ENCODE measurements around the gene TULP1.

DNA sequence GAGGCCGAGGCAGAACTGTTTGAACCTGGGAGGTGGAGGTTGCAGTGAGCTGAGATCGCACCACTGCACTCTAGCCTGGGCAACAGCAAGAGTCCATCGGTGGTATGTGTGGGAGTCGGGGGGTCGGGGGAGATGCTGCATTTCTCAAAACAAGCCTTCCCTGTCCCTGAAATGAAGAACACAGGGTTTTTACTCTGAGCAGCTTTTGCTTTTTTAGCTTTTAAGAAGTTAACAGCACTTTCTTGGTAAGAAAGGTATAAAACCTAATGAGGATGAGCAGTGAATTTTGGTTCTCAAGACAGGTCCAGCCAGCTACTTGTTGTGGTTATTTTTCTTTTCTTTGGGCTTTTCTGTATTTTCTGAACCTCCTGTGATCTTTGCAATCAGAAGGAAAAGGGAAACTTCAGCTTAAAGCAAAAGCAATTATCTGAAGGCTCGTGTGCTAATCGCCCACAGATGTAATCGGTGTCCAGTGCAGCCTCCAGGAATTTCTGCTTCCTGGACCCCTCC is 40.8 kb downstream of the TULP1 start:
- TF ChIP-seq CREB1 (IDR thresholded peaks at IDR 0.05; ENCODE audit: low read depth): no peak
- TF ChIP-seq EP300 (IDR thresholded peaks at IDR 0.05; ENCODE audit: borderline replicate concordance): no peak
- TF ChIP-seq, protein P1, sequence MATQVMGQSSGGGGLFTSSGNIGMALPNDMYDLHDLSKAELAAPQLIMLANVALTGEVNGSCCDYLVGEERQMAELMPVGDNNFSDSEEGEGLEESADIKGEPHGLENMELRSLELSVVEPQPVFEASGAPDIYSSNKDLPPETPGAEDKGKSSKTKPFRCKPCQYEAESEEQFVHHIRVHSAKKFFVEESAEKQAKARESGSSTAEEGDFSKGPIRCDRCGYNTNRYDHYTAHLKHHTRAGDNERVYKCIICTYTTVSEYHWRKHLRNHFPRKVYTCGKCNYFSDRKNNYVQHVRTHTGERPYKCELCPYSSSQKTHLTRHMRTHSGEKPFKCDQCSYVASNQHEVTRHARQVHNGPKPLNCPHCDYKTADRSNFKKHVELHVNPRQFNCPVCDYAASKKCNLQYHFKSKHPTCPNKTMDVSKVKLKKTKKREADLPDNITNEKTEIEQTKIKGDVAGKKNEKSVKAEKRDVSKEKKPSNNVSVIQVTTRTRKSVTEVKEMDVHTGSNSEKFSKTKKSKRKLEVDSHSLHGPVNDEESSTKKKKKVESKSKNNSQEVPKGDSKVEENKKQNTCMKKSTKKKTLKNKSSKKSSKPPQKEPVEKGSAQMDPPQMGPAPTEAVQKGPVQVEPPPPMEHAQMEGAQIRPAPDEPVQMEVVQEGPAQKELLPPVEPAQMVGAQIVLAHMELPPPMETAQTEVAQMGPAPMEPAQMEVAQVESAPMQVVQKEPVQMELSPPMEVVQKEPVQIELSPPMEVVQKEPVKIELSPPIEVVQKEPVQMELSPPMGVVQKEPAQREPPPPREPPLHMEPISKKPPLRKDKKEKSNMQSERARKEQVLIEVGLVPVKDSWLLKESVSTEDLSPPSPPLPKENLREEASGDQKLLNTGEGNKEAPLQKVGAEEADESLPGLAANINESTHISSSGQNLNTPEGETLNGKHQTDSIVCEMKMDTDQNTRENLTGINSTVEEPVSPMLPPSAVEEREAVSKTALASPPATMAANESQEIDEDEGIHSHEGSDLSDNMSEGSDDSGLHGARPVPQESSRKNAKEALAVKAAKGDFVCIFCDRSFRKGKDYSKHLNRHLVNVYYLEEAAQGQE (IDR thresholded peaks at IDR 0.05; ENCODE audit: low read depth): no peak
- TF ChIP-seq, protein P2, sequence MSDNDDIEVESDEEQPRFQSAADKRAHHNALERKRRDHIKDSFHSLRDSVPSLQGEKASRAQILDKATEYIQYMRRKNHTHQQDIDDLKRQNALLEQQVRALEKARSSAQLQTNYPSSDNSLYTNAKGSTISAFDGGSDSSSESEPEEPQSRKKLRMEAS (IDR thresholded peaks at IDR 0.05): no peak
- TF ChIP-seq TEAD4 (IDR thresholded peaks at IDR 0.05): no peak
- no peak for TF ChIP-seq TAF1 (IDR thresholded peaks at IDR 0.05; ENCODE audit: low read depth)
- no peak for TF ChIP-seq NFIC (IDR thresholded peaks at IDR 0.05)
- TF ChIP-seq EGR1 (IDR thresholded peaks at IDR 0.05): no peak
- TF ChIP-seq ZBTB7A (IDR thresholded peaks at IDR 0.05; ENCODE audit: low read depth): no peak
- no peak for TF ChIP-seq CEBPB (IDR thresholded peaks at IDR 0.05)
- TF ChIP-seq RAD21 (IDR thresholded peaks at IDR 0.05; ENCODE audit: low read depth): no peak
- no peak for TF ChIP-seq TCF12 (IDR thresholded peaks at IDR 0.05; ENCODE audit: low read depth)

All from Ishikawa (cell line).